NCI-H510A treated with DMSO at 0.1 percent for 48 hours (cell line): Measurements from ENCODE around the gene TMEM178B.

ENCODE experiments used
- DNase-seq: peaks from one replicate; lab custom pipeline; 2025; lab: John Stamatoyannopoulos, UW

The TMEM178B gene

GRCh38 chr7:141263983-141264382, 190.1 kb downstream of the TMEM178B start:
- no peak for DNase-seq

GRCh38 chr7:141264511-141264910, 190.6 kb downstream of the TMEM178B start:
- DNase-seq, result no peak

- DNase-seq, result no peak
Measured at GRCh38 chr7:141265668-141266067, 191.8 kb downstream of the TMEM178B start.

GRCh38 chr7:141268614-141269013, 194.8 kb downstream of the TMEM178B start:
- no peak for DNase-seq

GRCh38 chr7:141271451-141271850, 197.6 kb downstream of the TMEM178B start:
- DNase-seq, result no peak

GRCh38 chr7:141272417-141272816, 198.6 kb downstream of the TMEM178B start:
- no peak for DNase-seq

- no peak for DNase-seq
Measured at GRCh38 chr7:141275350-141275749, 201.5 kb downstream of the TMEM178B start.

- no peak for DNase-seq
Measured at GRCh38 chr7:141276031-141276430, 202.2 kb downstream of the TMEM178B start.

GRCh38 chr7:141280100-141280499, 206.2 kb downstream of the TMEM178B start:
- no peak for DNase-seq

GRCh38 chr7:141281311-141281710, 207.4 kb downstream of the TMEM178B start:
- no peak for DNase-seq

GRCh38 chr7:141286522-141286921, 212.7 kb downstream of the TMEM178B start:
- DNase-seq, result no peak

- no peak for DNase-seq
Measured at GRCh38 chr7:141287936-141288335, 214.1 kb downstream of the TMEM178B start.

- DNase-seq, result no peak
Measured at GRCh38 chr7:141288626-141289025, 214.8 kb downstream of the TMEM178B start.

GRCh38 chr7:141290365-141290764, 216.5 kb downstream of the TMEM178B start:
- DNase-seq, result no peak

GRCh38 chr7:141290973-141291372, 217.1 kb downstream of the TMEM178B start:
- no peak for DNase-seq

GRCh38 chr7:141291541-141291940, 217.7 kb downstream of the TMEM178B start:
- DNase-seq, result no peak

- DNase-seq, result no peak
Measured at GRCh38 chr7:141294143-141294829, 220.4 kb downstream of the TMEM178B start.

GRCh38 chr7:141295367-141295895, 221.6 kb downstream of the TMEM178B start:
- DNase-seq, result no peak

- DNase-seq, result no peak
Measured at GRCh38 chr7:141300816-141301215, 227.0 kb downstream of the TMEM178B start.

GRCh38 chr7:141301544-141301943, 227.7 kb downstream of the TMEM178B start:
- DNase-seq, result no peak

GRCh38 chr7:141302617-141303016, 228.8 kb downstream of the TMEM178B start:
- no peak for DNase-seq

- no peak for DNase-seq
Measured at GRCh38 chr7:141304291-141304690, 230.4 kb downstream of the TMEM178B start.

GRCh38 chr7:141306081-141306480, 232.2 kb downstream of the TMEM178B start:
- DNase-seq, result no peak

GRCh38 chr7:141312395-141312794, 238.5 kb downstream of the TMEM178B start:
- no peak for DNase-seq
